C1 segment of cervical spinal cord (tissue), 14 donors: ENCODE results near the gene OVOL3.

ENCODE experiments used
- DNase-seq, 14 donors: peaks; one replicate each; lab custom pipeline; 2025; lab: John Stamatoyannopoulos, UW

OVOL3 gene

DNA sequence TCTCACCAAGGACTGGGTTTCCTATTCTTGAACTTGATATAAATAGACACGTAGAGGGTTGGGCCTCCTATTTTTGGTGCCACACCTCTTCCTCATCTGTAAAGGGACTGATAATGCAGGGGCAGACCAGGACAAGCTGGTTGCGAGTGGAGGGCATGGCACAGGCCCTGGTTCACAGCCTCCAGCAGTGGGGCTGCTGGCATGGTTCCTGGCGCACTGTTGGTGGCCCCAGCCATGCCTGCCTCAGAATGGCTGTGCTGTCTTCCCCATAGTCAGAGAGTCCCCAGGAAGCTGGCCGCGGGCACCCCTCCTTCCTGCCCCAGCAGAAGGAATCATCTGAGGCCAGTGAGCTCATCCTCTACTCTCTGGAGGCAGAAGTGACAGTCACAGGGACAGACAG lies 10.5 kb upstream of the OVOL3 start:
- peak in 3 of 14 donors; percentile 26 to 76 (median 30) for DNase-seq

DNA sequence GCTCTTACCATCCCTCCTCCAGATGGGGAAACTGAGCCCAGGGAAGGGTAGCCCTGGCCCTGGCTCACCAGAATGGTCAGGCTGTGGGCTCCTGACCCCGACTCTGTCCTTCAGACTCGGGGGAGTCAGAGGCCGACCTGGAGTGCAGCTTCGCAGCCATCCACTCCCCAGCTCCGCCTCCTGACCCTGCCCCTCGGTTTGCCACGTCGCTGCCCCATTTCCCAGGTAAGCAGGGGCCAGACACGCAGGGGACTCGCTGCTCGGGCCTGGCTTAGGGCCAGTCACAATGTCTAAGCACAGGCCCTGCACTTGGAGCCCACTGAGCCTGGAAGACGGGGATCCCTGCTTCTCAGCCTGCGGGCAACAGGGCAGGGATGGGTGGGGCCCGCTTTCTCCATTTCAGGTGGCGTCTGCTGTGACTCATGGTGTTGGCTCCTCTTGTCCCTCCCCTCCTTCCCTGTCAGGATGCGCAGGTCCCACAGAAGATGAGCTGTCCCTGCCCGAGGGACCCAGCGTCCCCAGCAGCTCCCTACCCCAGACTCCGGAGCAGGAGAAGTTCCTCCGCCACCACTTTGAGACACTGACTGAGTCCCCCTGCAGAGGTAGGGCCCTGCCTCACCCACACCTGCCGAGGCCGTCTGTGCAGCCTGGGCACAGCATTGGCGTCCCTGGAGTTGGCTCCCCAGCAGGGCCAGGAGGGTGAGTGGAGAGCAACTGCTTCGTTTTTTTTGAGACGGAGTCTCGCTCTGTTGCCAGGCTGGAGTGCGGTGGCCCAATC lies 9.2 kb upstream of the OVOL3 start:
- no peak for DNase-seq

DNA sequence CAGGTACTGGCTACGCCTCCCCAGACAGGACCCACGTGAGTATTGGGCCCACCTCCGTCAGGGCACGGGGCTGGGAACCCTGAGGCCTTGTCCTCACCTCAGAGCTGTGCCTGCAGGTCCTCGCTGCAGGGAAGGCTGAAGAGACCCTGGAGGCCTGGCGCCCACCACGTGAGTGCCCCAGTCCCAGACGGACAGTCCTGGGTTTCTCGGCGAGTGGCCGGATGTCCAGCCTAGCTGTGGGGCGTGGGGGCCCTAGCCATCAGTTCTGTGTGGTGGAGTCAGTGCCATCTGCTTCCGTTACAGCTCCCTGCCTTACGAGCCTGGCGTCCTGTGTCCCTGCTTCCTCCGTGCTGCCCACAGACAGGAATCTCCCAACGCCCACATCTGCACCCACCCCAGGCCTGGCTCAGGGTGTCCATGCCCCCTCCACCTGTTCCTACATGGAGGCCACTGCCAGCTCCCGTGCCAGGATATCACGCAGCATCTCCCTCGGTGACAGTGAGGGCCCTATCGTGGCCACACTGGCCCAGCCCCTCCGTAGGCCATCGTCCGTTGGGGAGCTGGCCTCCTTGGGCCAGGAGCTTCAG lies 7.8 kb upstream of the OVOL3 start:
- DNase-seq, result no peak

DNA sequence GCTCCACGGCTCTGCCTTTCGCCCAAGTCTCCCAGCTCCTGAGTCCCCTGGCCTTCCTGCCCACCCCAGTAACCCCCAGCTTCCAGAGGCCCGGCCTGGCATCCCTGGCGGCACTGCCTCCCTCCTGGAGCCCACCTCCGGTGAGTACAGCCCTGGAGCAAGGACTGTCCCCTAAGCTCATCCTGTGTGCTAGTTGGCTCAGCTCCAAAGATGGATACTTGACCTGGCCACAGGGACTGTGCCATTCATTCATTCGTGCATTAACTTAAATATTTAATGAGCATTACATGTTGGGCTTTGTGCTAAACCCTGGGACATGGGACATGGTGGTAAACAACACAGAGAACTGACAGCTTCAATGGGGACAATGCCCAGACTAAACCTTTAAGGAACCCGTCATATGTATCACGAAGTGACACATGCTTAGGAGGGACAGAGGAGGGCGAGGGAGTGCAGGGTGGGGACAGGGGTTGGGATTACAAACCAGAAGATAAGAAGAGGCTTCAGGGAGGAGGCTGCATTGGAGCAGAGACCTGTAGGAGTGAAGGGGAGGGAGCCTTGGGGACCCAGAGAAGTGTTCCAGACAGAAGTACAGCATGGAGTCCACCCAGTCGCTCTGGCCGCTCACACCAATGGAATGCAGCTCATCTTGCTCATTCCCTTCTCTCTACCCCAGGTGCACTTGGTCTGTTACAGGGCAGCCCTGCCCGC lies 6.9 kb upstream of the OVOL3 start:
- no peak for DNase-seq

DNA sequence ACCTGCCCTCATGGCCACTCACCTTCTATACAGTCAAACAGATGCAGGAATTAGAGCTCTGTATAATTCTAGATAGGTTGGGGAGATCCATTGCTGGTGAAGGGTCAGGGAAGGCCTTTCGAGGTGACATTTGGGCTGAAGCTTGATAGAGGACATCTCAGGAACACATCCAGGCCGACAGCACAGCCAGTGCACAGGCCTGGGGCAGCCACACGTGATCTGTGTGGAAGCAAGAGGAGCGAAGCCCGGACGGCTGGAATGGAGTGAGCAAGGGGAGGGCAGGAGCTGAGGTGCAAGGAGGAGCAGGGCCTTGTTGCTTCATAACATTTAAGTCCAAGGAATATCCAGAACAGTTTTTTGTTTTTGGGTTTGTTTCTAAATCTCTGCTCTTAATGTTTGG lies 4.5 kb upstream of the OVOL3 start:
- peak in 1 of 14 donors; percentile 8 for DNase-seq

DNA sequence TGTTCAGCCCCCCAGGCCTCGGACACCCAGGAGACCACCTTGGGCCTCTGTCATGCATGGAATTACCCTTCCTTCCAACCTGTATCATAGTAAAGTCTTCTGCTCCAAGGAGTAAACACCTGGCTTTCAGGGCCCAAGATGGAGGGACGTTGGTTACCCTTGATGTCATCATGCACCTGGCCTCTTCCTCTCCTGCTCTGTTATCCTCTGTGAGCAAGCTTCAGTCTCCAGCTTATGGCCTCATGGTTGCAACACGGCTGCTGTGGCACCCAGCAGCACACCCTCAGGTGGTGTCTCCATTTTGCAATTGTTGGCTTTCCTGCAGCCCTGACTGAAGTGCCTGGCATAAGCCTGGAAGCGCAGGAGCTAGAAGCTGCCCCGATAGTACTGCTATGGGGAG lies 4.0 kb upstream of the OVOL3 start:
- DNase-seq, result no peak

DNA sequence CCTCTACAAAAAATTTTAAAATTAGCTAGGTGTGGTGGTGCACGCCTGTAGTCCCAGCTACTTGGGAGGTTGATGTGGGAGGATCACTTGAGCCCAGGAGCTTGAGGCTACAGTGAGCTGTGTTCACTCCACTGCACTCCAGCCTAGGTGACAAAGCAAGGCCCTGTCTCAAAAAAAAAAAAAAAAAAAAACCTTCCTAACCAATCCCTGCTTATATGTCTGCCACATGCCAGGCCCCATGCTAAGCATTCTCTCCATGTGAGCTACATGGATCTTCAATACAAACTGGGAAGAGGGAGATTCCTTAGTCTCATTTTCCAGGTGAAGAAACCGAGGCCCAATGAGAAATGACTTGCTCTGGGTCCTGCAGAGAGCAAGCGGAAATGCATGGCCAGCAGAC lies 2.3 kb upstream of the OVOL3 start:
- no peak for DNase-seq

DNA sequence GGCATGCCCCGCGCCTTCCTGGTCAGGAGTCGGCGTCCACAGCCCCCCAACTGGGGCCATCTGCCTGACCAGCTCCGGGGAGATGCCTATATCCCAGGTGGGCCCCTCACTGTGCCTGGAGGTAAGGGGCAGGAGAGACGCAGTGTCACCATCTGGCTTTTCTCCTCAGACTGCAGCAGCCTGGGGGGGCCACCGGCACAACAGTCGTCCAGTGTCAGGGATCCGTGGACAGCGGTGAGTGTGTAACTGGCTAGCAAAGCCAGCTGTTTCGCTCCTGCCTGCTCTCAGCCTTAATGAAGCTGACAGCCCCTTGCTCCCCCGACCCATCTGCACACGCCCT lies 227 bp downstream of the OVOL3 start:
- DNase-seq, result no peak

DNA sequence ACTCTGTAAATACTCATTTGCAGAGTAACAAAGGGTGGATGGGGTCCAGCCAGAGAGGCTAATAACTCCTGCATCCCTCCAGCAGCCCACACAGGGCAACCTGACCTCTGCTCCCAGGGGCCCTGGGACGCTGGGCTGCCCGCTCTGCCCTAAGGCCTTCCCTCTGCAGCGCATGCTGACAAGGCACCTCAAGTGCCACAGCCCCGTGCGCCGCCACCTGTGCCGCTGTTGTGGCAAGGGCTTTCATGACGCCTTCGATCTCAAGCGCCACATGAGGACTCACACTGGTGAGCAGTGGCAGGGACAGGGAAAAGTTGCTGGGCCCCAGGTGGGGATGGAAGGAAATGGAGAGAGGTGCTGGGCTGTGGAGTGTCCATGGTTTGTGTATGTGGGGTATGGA lies 1.7 kb downstream of the OVOL3 start:
- no peak for DNase-seq

DNA sequence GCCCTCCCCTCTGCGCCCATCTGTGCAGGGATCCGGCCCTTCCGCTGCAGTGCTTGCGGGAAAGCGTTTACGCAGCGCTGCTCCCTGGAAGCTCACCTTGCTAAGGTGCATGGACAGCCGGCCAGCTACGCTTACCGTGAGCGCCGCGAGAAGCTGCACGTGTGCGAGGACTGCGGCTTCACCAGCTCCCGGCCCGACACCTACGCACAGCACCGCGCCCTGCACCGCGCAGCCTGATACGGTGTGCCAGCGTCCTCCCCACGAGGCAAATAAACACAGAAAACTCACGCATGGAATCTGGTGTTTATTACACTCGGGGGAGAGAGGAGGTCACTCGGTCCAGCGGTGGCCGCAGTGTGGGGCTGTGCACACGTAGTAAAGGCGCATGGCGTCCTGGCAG lies 2.5 kb downstream of the OVOL3 start:
- DNase-seq, result no peak

DNA sequence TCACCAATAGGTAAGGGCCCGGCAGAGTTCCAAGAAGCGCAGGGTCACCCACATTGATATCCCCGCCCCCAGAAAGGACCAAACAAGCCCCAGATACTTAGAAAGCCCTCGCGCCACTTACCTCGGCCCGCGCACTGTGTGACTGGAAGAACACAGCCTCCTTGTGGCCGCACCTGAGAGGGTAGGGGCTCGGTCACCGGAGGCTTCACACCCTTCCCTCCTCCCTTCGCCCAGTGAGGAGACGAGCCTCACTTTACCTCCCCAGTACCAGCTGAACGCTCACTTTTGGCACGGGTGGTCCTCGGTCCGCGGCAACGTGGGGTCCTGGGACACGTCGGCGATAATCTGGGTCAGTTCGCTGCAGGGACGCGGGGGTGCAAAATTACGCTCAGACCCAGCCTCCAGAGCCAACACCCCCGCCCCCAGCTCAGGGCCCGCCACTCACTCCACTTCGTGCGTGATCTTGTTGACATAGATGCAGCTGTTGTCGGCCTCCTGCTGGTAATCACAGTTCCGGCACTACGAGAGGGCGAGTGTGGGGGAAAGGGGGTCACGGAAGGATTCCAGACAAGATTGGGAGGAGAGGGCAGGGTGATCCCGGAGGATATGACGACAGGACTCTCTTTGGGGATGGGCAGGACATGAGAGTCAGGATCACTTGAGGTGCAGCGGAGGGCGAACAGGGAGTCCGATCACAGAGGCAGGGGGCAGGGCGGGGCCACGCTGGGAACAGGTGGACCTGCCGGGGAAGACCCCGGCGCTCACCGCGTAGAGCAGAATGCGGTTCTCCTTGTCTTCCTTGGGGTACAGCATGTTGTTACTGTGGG lies 3.2 kb downstream of the OVOL3 start:
- peak in 5 of 14 donors; percentile 51 to 66 (median 63) for DNase-seq

DNA sequence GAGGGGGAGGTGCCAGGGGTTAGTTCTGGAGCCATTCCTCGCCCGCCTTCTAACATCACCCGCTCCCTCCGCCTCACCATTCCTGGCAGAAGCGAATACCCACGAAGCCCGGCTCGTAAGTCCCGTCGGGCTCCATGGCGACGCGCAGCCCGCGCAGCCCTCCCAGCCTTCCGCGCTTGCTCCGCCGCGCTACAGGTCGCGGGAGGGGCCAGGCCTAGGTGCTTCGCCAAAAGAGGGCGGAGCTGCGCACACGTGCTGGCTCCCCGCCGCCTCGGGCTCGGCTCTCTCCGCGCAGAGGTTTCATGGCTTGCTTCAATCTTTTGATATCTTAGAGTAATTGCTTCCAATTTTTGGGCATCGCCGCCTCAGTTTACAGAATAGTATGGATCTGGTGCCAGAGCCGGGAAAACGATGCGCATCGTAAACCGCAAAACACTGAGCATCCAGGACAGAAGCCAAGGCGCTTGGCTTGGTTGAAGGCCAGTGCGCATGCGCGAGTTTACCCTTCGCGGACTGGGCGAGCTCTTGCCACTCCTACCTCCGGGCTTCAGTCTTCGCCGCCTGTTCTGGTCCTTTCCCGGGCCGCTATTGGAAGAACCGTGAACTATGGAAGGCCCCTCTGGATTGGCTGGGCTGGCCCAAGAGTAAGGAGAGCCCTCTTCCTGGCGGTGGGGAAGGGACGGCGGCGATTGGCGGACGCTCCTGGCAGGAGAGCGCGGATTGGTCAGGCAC lies 3.9 kb downstream of the OVOL3 start, which contains the start of gene POLR2I:
Gene POLR2I, minus strand, starts transcription at position 155 of the 732 bp plus-strand sequence. Its CDS starts 19 bp downstream, at position 136.
- peak; percentile 94 to 100 (median 99) for DNase-seq

DNA sequence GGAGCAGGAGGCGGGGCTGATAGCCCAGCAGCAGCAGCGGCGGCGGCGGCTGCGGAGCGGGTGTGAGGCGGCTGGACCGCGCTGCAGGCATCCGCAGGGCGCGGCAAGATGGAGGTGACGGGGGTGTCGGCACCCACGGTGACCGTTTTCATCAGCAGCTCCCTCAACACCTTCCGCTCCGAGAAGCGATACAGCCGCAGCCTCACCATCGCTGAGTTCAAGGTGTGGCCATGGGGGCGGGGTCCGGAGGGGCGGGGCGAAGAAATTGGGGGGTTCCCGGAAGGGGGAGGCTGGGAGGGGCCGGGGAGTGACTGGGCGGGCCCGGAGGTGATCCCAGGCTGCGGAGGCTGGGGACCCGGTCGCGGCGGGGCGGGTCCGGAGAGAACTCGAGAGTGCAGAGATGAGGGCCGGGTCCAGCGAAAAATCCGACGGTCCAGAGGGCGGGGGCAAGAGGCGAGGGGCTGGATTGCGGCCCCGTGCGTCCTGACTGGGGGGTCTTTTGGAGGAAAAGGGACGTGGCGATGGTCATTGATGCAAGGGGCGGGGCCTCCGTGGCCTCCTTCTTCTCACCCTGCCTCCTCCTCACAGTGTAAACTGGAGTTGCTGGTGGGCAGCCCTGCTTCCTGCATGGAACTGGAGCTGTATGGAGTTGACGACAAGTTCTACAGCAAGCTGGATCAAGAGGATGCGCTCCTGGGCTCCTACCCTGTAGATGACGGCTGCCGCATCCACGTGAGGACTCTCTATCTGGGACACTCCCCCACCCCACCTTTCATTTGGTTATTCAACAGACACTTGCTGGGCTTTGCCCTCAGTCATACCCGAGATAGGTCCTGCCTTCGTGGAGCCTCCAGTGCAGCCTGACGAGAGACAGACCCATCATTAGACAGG lies 4.8 kb downstream of the OVOL3 start, which contains the start of gene TBCB:
Gene TBCB, plus strand, starts transcription at position 16 of the 891 bp plus-strand sequence. Its CDS starts 93 bp downstream, at position 109.
- DNase-seq, result peak in 1 of 14 donors; percentile 73

DNA sequence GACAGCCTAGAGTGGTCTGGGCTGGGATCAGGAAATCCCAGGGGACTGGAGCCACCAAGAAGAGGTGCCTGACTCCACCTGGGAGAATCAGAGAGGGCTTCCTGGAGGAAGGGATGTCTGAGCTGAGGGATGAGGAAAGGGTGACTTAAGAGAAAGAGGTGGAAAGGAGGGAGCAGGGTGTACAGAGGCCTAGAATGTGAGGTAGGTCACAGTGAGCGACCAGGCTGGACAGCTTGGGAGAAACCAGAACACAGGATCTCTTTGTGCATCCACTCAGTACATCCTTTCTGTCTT lies 5.3 kb downstream of the OVOL3 start:
- no peak for DNase-seq

DNA sequence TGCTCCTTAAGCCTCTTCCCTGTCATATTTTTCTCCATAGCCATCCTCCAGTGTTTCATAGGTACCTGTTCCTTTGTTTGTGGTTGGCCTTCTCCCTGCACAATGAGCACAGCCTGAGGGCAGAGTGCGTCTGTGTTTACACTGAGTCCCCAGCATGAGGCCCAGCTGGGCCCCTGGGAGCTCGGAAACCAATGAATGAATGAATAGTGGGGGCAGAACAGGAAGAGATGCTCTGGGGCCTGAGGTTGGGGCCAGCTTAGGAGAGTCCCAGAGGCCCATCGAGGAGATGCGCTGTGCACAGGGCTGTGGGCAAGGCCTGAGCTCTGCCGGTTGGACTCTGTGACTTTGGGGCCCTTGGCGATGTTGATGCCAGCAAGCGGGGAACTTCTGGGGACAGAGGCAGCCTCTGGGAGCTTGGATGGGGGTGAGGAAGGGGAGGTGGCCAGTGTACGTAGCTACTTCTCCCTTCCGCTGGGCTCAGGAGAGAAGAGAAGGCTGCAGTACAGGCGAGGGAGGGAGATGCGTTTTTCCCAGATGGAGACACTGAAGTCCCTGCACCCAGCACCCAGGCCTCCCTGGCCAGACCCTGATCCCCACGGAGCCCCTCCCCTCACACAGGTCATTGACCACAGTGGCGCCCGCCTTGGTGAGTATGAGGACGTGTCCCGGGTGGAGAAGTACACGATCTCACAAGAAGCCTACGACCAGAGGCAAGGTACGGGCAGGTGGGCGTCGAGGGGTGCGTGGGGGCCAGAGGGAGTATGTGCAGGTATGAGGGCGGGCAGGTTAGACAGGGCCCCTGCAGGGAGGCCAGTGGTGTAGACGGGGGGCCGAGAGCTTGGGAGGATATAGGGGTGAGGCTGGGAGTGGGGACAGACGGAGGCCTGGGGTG lies 9.4 kb downstream of the OVOL3 start:
- DNase-seq, result no peak

DNA sequence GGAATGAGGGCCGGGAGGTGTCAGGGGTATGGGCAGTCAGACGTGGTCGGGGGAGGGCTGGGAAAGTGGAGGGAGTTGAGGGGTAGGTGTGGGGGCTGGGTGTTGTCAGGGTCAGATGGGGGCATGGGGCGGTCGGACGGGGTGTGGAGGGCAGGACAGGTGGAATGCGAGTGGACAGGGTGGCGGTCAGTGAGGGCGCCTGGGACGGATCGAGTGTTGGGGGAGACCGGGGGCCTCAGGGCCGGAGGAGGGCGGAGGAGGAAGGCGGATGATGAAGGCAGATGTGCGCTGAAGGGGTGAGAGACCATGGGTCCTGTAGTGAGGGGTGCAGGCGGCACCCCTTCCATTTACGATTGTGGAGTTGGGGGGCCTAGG lies 10.0 kb downstream of the OVOL3 start:
- no peak for DNase-seq

DNA sequence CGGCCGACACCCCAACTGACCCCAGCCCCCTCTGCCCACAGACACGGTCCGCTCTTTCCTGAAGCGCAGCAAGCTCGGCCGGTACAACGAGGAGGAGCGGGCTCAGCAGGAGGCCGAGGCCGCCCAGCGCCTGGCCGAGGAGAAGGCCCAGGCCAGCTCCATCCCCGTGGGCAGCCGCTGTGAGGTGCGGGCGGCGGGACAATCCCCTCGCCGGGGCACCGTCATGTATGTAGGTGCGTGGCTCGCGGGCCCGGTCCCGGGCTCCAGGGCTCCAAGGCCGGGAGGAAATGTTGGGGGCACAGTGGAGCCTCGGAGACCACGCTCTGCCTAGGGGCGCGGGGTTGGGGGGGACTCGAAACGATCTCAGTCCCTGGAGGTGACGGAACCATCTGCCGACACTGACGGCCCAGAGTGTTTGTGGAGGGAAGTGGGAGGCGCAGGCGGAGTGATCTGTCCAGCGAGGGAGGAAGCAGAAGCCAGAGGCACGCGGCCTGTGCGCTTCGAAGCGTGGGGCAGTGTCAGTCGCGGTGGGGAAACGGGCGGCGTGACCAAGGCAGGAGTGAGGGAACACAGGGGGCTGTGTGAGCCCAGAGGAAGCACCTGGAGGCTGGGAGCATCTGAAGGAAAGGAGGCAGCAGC lies 10.7 kb downstream of the OVOL3 start:
- DNase-seq, result no peak

DNA sequence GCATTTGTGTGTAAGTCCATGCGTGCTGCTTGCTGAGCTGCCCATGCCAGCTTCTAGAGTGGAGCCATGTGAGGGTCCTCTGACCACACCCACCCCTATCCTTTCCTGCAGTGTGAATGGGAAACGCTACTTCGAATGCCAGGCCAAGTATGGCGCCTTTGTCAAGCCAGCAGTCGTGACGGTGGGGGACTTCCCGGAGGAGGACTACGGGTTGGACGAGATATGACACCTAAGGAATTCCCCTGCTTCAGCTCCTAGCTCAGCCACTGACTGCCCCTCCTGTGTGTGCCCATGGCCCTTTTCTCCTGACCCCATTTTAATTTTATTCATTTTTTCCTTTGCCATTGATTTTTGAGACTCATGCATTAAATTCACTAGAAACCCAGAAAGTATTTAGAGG lies 14.6 kb downstream of the OVOL3 start:
- no peak for DNase-seq

DNA sequence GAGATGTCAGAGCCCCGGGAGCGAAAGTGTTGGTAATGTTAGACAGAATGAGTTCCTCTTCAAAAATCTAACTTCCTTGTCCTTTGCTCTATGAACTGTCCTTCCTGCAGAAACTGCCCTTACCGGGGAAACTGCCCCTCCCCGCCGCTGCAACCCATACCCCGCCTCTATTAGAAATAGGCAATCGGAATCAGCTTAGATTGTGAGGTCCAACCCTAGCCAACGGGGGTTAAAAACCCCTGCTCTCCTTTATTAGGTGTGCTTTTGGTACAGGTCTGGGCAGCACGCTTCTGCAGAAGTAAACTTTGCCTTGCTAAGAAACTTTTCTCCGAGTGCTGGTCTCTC lies 17.4 kb downstream of the OVOL3 start:
- DNase-seq, result peak in 1 of 14 donors; percentile 42
